Endothelial cell of umbilical vein (primary cell): Measurements from ENCODE around the gene NKRF. TPM values are rescaled to one million over a fixed set of nuclear protein-coding genes. Genes with fewer than 3 reads are reported as not detected.

Source experiments
- BruUV-seq: library from RNA; stranded (reverse); fragments of 400-500 nt; replicated peaks from 2 replicates; lab custom pipeline; 2021; lab: Mats Ljungman, UMichigan
- CTCF ChIA-PET: fragments of 300-600, 350-600 bp; sonication (Branson Sonifier 250); formaldehyde crosslinking; loops from one replicate; lab custom pipeline; 2021; ENCODE audit warnings: antibody characterized with exemption, inconsistent platforms; lab: Charles Lee
- POLR2A ChIA-PET: fragments of 300-600, 350-600 bp; sonication (Branson Sonifier 250); formaldehyde crosslinking; loops from one replicate; lab custom pipeline; 2021; ENCODE audit warnings: antibody characterized with exemption, inconsistent platforms; lab: Charles Lee
- DNase-seq: peaks from one replicate; pipeline ENCODE4 v3.0.0-alpha.2; 2011; ENCODE audit warnings: low read depth, low spot score
- FAIRE-seq: peaks from 2 replicates; lab custom pipeline; 2011; peaks lifted over from hg19 to GRCh38; lab: Jason Lieb, UNC
- H2AFZ ChIP-seq: 2 replicates; pipeline ENCODE4 v1.6.0; 2012; ENCODE audit warnings: low read depth, low read length, control low read depth, inconsistent platforms
- H3K27ac ChIP-seq: 2 replicates; pipeline ENCODE4 v1.5.1; 2011; ENCODE audit warnings: low read depth, mild to moderate bottlenecking, control low read depth, low read length, moderate library complexity; ENCODE audit not compliant: insufficient read depth
- H3K27me3 ChIP-seq, 2 experiments: 2 replicates each; pipeline versions ENCODE4 v1.6.0 to v1.6.1; 2011; ENCODE audit warnings: low read length in 2 of 2, mixed read lengths in 1 of 2; ENCODE audit not compliant: control insufficient read depth in 2 of 2, insufficient read depth in 2 of 2
- H3K36me3 ChIP-seq, 2 experiments: 2 replicates in 1 of 2; 3 replicates in 1 of 2; pipeline ENCODE4 v1.5.1; 2011; ENCODE audit warnings: low read length in 2 of 2, mild to moderate bottlenecking in 1 of 2, moderate library complexity in 1 of 2; ENCODE audit not compliant: control insufficient read depth in 2 of 2, insufficient read depth in 2 of 2; ENCODE audit errors: extremely low read depth in 1 of 2
- H3K4me1 ChIP-seq: 3 replicates; pipeline ENCODE4 v1.5.1; 2011; ENCODE audit warnings: mild to moderate bottlenecking, low read length; ENCODE audit not compliant: control insufficient read depth, insufficient read depth; ENCODE audit errors: extremely low read depth
- H3K4me2 ChIP-seq: 2 replicates; pipeline ENCODE4 v1.6.1; 2011; ENCODE audit warnings: low read length, control low read depth, mixed read lengths; ENCODE audit not compliant: insufficient read depth
- H3K4me3 ChIP-seq, 3 experiments: fragments of 200-600 bp in 1 of 3; sonication (generic), shearing (Covaris generic) in 1 of 3; replicated peaks in 1 of 3; 2 replicates each; pipeline ENCODE4 v1.5.1; 2011 to 2016; ENCODE audit warnings: control low read depth in 3 of 3, low read length in 3 of 3, mild to moderate bottlenecking in 2 of 3, inconsistent platforms in 1 of 3, low read depth in 1 of 3, moderate library complexity in 1 of 3; ENCODE audit not compliant: insufficient read depth in 1 of 3
- H3K79me2 ChIP-seq: 2 replicates; pipeline ENCODE4 v1.6.0; 2012; ENCODE audit warnings: low read length, inconsistent platforms; ENCODE audit not compliant: control insufficient read depth, insufficient read depth
- H3K9ac ChIP-seq: replicated peaks from 2 replicates; pipeline ENCODE3; 2011; ENCODE audit warnings: low read length, control low read depth; ENCODE audit not compliant: insufficient read depth; ENCODE audit errors: extremely low read depth
- H3K9me1 ChIP-seq: replicated peaks from 3 replicates; pipeline ENCODE4 v1.6.0; 2011; ENCODE audit warnings: mild to moderate bottlenecking, low read length; ENCODE audit not compliant: control insufficient read depth, insufficient read depth; ENCODE audit errors: extremely low read depth
- H3K9me3 ChIP-seq: replicated peaks from 2 replicates; pipeline ENCODE4 v1.5.1; 2012; ENCODE audit warnings: low read length, inconsistent platforms; ENCODE audit not compliant: control insufficient read depth, insufficient read depth
- H4K20me1 ChIP-seq: replicated peaks from 2 replicates; pipeline ENCODE3; 2011; ENCODE audit warnings: mild to moderate bottlenecking, low read length; ENCODE audit not compliant: control insufficient read depth, insufficient read depth; ENCODE audit errors: extremely low read depth
- EZH2 ChIP-seq: IDR thresholded peaks from 2 replicates; pipeline ENCODE4 v1.6.1; 2012; ENCODE audit warnings: borderline replicate concordance, low read depth, mild to moderate bottlenecking, moderate library complexity, low read length, inconsistent platforms; ENCODE audit not compliant: severe bottlenecking
- FOS ChIP-seq: IDR thresholded peaks from 2 replicates; pipeline ENCODE4 v1.6.1; 2011; ENCODE audit warnings: mild to moderate bottlenecking, low read length, moderate library complexity, borderline replicate concordance; ENCODE audit not compliant: insufficient read depth
- GATA2 ChIP-seq: IDR thresholded peaks from 2 replicates; pipeline ENCODE4 v1.7.0; 2011; ENCODE audit warnings: low read depth, mild to moderate bottlenecking, moderate library complexity, mixed read lengths, low read length; ENCODE audit not compliant: insufficient read length, insufficient read depth
- JUN ChIP-seq: IDR thresholded peaks from 2 replicates; pipeline ENCODE4 v1.6.1; 2011; ENCODE audit warnings: borderline replicate concordance, low read depth; ENCODE audit not compliant: insufficient read length, insufficient read depth
- MYC ChIP-seq: IDR thresholded peaks from one replicate; pipeline ENCODE4 v1.6.1; 2011; ENCODE audit warnings: mild to moderate bottlenecking, low read depth, low read length
- POLR2A ChIP-seq: IDR thresholded peaks from 2 replicates; pipeline ENCODE4 v1.6.1; 2012; ENCODE audit warnings: low read depth, mild to moderate bottlenecking, control low read depth, low read length
- POLR2AphosphoS5 ChIP-seq: IDR thresholded peaks from 2 replicates; pipeline ENCODE4 v1.6.1; 2012; ENCODE audit warnings: low read depth, mild to moderate bottlenecking, control low read depth, low read length, moderate library complexity; ENCODE audit not compliant: insufficient read depth
- dilution Hi-C: fragments of 300-500 bp; cut with MboI; formaldehyde crosslinking; loops from one replicate; pipeline ENCODE4 v1.15.0; 2019; ENCODE audit warnings: low sequenced_read_pairs; ENCODE audit not compliant: extremely low pct_ligation_motif_present
- intact Hi-C: fragments of 100-400 bp; cut with micrococcal nuclease; formaldehyde crosslinking; loops from one replicate; pipeline ENCODE4 v1.10.0; 2022
- polyA plus RNA-seq, 4 experiments: library from polyadenylated mRNA; depleted of rRNA in 3 of 4; stranded (reverse) in 3 of 4; unstranded in 1 of 4; fragments of >200 nt; gene quantifications; 2 replicates each; pipeline versions ENCODE4 v1.2.1 to v1.2.3, GENCODE V29; 2011 to 2012; ENCODE audit warnings: missing spikeins in 1 of 4
- total RNA-seq: library from RNA; stranded (reverse); gene quantifications from 2 replicates; pipeline ENCODE4 v1.2.3, GENCODE V29; 2021
- TF ChIP-seq, protein P1 (sequence below), 2 donors: IDR thresholded peaks; 1 replicate in 1 of 2; 2 replicates in 1 of 2; pipeline ENCODE4 v1.5.1; 2011; ENCODE audit warnings: low read length in 2 of 2, mild to moderate bottlenecking in 2 of 2, moderate library complexity in 2 of 2, control low read depth in 1 of 2, inconsistent platforms in 1 of 2, low read depth in 1 of 2; ENCODE audit not compliant: insufficient read depth in 1 of 2; ENCODE audit errors: extremely low read depth in 1 of 2
- TF ChIP-seq, protein P2 (sequence below): IDR thresholded peaks from 2 replicates; pipeline ENCODE4 v1.6.1; 2011; ENCODE audit not compliant: insufficient read depth, insufficient read length

The NKRF gene
- total and polyA plus RNA-seq, 2 donors (not counting 3 experiments of a cell fraction or from before 2014, with no cell fraction given), result 2.8 to 12.0 TPM

DNA sequence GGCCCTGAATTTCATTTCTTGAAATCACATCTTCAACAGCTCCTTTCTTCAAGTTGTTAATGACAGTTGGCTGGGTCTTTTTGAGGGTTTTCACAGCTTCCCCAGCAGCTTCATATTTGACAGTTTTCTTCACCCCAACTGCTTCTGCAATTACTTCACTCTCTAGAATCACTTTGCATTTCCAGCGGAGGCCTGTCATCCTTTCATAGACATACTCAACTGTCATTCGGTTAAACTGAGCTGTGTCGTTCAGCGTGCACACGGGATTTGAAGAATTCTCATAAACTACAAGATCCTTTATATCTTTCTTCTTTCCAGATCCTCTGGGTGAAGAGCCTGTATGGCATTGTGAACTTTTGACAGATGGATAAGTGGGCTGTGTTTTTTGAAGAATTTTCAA, 16.4 kb downstream of the NKRF start:
- H3K27me3 ChIP-seq, result no peaks in the 10 kb centered on the region
- no peak overlapping the region for H3K9ac ChIP-seq
- TF ChIP-seq JUN (no peak), FOS (no peak), EZH2 (no peak), MYC (no peak), POLR2AphosphoS5 (no peak), GATA2 (no peak), POLR2A (no peak)
- TF ChIP-seq, protein P1, sequence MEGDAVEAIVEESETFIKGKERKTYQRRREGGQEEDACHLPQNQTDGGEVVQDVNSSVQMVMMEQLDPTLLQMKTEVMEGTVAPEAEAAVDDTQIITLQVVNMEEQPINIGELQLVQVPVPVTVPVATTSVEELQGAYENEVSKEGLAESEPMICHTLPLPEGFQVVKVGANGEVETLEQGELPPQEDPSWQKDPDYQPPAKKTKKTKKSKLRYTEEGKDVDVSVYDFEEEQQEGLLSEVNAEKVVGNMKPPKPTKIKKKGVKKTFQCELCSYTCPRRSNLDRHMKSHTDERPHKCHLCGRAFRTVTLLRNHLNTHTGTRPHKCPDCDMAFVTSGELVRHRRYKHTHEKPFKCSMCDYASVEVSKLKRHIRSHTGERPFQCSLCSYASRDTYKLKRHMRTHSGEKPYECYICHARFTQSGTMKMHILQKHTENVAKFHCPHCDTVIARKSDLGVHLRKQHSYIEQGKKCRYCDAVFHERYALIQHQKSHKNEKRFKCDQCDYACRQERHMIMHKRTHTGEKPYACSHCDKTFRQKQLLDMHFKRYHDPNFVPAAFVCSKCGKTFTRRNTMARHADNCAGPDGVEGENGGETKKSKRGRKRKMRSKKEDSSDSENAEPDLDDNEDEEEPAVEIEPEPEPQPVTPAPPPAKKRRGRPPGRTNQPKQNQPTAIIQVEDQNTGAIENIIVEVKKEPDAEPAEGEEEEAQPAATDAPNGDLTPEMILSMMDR (IDR thresholded peaks at IDR 0.05; ENCODE audit: extremely low read depth in 1 of 2, insufficient read depth in 1 of 2, low read depth in 1 of 2, low read length in 2 of 2), result no peak
- TF ChIP-seq, protein P2, sequence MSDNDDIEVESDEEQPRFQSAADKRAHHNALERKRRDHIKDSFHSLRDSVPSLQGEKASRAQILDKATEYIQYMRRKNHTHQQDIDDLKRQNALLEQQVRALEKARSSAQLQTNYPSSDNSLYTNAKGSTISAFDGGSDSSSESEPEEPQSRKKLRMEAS, result no peak
- ChIA-PET CTCF (interaction anchor here (1.1 to 1.4 kb wide), 3 partner anchors 20 to 140 kb away, joined by 3 read pairs; no protein-coding TSS in a partner anchor), POLR2A (no interaction called here)
- H3K27ac ChIP-seq, result no peak overlapping the region
- H3K4me1 ChIP-seq, result no peaks in the 10 kb centered on the region
- no peaks in the 10 kb centered on the region for H3K9me3 ChIP-seq
- dilution Hi-C loops (no loop called here), intact Hi-C loops (no loop called here)
- no peaks in the 10 kb centered on the region for H4K20me1 ChIP-seq
- DNase-seq (no peak), FAIRE-seq (no peak)
- H3K9me1 ChIP-seq, result no peaks in the 10 kb centered on the region
- H2AFZ ChIP-seq, result no peak overlapping the region
- H3K4me2 ChIP-seq, result no peak overlapping the region
- BruUV-seq, result TSS peak; percentile 19
- H3K79me2 ChIP-seq, result no peaks in the 10 kb centered on the region
- H3K36me3 ChIP-seq, result no peaks in the 10 kb centered on the region
- H3K4me3 ChIP-seq, result no peak overlapping the region
